ENCODE measurements around the gene KRTAP19-6.
"Not testable (repeated sequence)": the region's sequence is repeated elsewhere in the genome, so short reads cannot be mapped to it uniquely, and the experiment has no call there.

Gene KRTAP19-6, protein sequence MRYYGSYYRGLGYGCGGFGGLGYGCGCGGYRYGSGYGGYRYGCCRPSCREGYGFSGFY

DNA sequence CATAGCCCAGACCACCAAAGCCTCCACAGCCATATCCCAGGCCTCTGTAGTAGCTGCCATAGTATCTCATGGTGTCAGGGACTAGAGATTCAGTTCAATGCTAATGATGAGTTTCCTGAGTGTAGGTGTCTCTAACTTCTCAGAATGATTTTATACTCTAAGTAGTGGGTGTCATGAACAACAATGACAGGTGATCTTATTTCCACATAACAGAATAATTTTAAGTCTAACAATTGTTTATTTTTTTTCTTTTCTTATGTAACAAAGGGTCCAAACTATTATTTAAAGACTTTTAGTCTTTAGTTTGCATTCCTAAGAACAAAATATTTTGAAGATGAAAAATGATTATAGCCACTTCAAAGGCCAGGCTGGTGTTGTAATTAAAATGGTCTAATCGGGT is at the start of gene KRTAP19-6:
KRTAP19-6 (minus strand) TSS at position 101 of the 400 bp plus-strand sequence; CDS start at position 70, 31 bp downstream.
- DNase-seq = no peak

DNA sequence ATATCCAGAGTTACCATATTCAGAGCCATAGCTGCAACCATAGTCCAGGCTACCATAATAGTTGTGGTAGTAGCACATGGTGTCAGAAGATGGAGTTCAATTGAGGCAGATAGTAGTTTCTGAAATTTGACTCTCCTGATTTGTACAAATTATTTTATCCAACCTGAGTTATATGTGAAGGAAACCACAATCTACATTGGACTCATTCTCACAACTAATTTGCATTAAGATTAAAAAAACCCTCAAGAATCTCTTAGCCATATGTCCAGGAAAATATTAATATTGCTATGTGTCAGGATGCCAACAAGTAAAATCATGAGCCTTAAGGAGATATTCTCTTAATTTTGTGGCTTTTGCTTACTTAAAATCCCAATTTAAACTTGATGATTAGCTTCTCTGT is 48.6 kb upstream of the KRTAP19-6 start, which contains the start of gene KRTAP22-2:
KRTAP22-2 (minus strand) TSS at position 101 of the 400 bp plus-strand sequence.
- no peak for DNase-seq

DNA sequence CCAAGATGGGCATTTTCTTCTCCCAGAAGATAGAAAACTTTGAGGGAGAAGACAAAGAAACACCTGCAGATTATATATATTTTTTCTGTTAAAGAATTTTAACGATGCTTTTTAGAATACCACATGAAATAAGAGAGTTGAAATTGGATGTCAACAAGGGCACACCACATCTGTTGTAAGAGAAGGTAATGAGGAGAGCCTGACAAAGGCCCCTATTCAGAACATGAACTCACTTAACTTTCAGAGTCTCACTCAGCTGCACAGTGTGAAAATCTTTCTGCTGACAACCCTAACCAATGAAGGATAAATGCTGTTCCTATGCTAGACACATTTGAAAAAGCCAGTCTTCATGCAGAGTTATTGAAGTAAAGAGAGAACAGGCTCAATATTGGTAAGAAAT is 41.2 kb upstream of the KRTAP19-6 start:
- no peak for DNase-seq

DNA sequence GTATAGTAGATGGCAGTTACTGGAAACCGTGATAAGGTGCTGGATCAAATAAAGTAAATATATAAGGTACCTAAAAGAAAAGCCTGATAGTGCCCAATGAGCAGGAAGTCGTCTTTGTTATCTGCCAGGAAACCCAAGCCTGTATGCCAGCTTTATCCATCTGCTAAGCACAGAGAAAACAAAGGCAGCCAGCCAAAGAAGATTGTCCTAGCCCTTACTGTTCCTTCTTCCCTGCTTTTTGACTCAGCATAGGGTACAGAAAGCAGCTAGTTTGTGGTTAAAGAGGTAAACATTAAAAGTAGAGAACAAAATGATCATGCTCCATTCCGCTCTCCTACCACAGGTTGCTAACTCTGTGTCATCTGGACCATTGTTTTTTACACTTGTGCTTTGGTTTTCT is 38.5 kb upstream of the KRTAP19-6 start:
- DNase-seq = no peak

DNA sequence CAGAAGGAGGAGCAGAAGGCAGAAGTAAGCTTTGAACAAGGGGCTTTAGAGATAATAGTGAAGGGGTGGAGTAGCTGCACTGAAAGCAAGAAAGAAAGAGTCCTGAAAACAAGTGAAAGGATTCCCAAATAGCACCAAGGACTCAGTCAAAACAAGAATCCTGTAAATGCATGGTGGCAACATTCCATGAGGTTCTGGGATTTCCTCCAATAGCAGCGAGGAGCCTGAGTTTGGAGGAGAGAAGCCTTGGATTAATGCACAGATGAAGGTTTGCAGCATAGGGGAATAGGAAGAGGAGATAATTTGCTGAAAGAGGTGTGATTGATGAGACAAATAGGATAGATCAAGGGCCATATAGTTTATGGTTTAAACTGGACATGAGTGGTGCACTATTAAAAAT is 37.7 kb upstream of the KRTAP19-6 start:
- no peak for DNase-seq

DNA sequence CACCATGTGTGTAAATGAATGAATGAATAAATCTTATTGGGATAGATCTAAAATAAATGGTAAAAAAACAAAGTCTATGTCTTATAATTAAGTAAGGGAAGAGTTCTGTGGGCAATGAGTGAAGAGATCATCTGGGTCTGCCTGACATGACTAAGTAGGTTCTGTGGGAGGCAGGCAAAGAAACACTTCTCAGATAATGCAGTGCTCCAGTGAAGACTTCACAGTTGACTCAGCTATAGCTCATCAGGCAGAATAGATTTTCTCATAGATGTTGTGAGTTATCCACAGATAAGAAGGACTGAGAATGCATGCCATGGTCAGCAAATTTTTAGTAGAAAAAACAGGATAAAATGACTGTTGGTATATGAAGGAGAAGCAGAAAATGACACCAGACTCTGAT is 36.1 kb upstream of the KRTAP19-6 start:
- no peak for DNase-seq

DNA sequence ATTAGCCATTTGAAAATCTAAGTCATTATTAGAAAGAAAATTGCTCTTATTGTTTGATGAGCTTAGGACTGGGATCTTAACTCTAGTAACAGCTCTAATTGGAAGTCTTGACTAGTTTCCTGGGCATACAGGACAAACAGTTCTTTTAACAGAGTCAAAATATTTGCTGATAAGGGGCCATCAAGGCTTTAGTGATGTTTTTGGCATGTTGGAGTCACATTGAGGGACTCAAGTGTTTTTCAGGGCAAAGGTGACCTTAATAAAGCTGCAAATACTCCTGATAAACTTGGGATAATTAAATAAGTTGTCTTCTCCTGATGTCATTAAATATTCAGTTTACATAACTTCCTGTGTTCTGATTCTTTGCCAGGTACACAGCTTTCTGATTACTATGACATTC is 26.0 kb upstream of the KRTAP19-6 start:
- no peak for DNase-seq

DNA sequence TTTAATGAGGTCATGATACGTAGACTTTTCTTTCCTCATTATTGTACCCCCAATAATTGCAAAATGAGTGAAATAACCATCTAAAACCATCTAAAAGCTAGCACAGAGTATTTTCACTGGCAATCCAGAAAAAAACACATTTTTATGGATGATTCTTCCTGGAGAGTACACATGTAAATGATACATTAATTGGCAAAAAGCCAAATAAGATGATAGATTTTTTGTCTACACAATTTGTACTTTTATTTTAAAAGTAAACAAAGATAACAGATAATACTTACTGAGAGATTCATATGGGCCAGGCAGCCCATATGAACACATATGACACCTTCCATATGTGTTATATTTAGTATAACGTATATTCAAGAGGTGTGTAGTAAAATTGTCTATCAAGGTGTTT is 22.0 kb upstream of the KRTAP19-6 start:
- no peak for DNase-seq

DNA sequence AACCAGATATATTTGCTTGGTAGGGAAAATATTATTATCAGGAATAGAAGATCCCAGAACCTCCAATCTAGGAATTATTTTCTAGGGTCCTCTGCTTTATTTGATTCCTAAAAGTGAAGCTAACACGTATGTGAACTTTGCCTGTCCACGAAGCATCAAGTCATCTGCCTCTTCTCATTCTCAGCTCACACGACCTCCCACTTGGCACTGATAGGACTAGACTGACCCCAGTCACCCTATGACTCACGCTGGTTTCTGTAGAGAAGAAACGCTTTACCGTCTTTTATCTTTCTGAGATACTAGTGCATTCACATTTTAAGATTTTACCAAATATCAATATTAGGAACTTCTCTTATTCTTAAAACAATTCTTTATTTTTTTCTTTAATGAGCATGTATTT is 21.4 kb upstream of the KRTAP19-6 start:
- DNase-seq = no peak

DNA sequence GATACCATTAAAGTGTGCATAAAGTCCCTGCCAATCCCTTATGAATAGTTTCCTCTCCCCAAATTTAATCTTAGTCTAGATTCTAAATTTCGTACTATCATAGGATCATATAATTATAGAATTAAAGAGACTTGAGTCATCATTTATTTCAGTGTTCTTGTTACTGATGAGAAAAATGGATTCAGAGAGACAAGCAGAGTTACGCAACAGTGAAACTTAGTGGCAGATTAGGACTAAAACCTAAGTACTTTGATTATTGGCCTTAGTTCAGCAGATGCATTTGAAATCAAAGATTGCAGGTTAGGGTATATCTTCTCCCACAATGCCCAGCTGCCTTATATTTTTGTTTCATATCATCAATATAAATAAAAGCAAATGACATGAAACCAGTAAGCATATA is 20.3 kb upstream of the KRTAP19-6 start:
- no peak for DNase-seq

DNA sequence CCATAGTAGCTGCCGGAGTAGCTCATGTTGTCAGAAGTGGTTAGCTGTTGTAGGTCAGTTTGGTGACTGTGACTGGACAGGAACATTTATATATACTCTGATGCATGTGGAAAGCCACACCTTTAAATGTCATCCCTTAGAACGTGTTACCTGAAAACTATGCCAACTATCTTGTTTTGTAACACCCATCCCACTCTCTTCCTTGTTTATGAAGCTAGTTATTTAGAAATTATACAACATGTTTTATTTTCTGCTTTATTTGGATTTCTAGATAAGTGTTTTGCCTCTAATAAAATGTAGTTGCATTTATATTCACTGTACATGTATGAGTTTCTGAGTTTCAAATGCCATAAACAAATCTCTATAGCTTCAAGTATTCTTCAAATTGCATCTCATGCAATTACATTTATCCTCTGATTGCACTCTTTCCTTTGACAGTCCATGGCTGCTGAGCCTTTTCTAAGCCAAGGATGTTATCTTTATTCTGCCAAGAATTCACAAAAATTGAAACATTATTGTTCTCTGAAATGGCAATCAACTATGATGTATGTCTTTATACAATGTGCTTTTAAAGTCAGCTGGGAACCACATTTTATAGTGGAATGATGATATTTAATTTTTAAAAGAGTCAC is 19.7 kb upstream of the KRTAP19-6 start, which contains the start of gene KRTAP19-7:
KRTAP19-7 (minus strand) TSS at position 51 of the 632 bp plus-strand sequence; CDS start at position 26, 25 bp downstream.
- DNase-seq = no peak

DNA sequence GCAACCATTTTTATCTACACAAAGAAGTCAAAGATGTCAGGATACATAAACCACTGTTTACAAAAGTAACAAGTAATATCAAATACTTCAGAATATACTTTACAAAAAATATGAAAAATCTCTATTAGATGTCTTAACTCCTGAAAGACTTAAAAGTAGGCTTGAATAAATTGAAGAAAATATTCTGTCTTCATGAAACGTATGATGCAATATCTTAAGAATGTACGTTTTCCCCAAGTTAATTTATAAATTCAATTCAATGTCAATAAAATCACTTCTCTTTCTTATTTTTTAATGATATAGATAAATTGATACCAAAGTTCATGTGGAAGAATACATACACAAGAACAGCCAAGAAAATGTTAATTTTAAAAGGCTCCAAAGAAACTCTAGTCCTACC is 13.4 kb upstream of the KRTAP19-6 start:
- DNase-seq = no peak

DNA sequence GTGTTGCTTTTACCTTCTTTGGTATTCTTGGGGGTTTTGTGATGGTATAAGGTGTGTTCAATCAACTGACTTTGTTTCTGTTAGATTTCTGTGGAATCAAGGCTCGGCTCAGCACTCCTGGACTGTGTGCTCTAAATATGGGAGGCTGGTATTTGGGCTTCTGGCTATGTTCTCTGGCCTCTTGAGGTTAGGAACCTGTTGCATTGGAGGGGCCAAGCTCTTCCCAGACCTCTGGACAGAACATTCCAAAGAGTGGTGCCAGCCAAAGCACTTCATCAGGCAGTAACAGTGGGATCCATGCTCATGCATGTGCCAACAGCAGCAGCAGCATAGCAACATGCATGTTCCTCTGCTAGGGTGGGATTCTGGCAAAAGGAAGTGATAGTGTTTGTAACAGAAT is 11.1 kb upstream of the KRTAP19-6 start:
- no peak for DNase-seq

DNA sequence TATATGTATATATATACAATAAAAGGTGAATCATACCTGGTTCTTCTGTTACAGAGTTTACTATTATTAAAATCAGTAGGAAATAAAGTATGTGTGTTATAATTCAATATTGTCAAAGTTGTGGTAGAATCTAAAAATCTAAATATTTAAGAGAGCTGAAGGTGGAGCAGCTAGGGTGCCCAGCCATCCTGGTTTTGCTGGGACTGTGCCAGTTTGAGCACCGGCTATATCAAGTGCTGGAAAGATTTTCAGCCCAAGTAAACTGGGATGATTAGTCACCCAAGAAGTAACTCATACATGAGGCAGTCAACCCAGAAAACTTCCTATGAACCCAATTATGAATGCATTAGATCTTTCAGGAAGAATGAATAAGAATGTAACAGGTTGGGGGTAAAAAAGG is 22.8 kb downstream of the KRTAP19-6 start:
- DNase-seq = no peak

DNA sequence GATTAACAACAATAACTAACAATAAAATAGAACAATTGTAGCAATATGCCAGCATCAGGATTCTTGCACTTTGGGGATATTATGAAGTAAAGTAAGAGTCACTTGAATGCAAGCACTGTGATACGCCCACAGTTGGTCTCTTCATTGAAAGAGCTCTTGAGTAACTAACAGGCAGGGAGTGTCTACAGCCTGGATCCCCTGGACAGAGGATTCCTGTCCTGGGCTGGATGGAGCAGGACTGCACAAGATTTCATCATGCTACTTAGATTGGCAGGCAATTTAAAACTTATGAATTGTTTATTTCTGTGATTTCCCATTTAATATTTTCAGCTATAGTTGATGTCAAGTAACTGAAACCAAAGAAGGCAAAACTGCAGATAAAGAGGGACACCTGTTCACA is 26.0 kb downstream of the KRTAP19-6 start:
- DNase-seq = no peak

DNA sequence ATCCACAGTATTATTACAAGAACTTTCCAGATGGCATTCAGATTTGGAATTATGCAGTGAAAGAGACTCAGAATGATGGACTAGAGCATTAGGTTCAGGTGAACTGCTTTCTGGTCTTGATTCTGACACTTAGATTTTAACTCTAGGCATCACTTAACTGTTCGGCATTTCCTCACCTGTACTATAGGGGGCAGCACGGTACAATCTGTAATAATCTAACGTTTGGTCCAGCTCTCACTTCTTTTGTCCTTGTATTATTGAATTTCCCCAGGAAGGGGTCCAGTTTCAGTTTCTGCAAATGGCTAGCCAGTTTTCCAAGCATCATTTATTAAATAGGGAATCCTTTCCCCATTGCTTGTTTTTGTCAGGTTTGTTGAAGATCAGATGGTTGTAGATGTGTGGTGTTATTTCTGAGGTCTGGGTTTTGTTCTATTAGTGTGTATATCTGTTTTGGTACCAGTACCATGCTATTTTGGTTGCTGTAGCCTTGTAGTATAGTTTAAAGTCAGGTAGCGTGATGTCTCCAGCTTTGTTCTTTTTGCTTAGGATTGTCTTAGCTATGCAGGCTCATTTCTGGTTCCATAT is 36.0 kb downstream of the KRTAP19-6 start:
- DNase-seq = not testable (repeated sequence)

DNA sequence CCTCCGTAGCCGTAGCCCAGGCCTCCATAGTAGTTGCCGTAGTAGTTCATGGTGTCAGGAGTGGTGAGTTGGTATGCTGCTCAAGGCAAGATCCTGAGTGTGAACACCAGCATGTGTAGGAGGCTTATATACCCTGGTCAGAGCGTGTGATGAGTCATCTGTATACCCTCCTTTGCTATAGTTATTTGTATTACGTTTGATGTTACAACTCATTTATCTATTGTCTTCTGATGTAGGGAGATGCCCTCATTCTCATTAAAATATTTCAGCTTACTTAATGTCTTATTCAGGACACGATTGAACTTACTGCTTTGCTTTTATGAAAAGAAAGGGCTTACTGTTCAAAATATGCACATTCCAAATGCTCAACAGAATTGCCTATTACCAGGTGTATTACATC is 39.6 kb downstream of the KRTAP19-6 start, which contains the start of gene KRTAP19-5:
KRTAP19-5 (minus strand) TSS at position 101 of the 400 bp plus-strand sequence; CDS start at position 50, 51 bp downstream.
- DNase-seq = no peak

DNA sequence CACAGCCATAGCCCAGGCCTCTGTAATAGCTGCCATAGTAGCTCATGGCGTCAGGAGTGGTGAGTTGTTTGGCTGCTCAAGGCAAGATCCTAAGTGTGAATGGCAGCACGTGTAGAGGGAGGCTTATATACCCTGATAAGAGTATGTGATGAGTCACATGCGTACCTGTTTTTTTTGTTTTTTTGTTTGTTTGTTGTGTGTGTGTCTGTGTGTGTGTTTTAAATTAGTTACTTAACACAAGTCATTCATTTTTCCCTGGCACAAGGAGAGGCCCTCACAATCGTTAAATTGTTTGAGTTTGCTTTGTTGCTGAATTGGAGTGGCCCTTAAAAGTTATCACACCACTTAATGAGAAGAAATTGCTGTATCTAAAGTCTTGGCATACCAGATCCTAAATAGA is 44.6 kb downstream of the KRTAP19-6 start, which contains the start of gene KRTAP19-4:
KRTAP19-4 (minus strand) TSS at position 101 of the 400 bp plus-strand sequence; CDS start at position 46, 55 bp downstream.
- DNase-seq = no peak

DNA sequence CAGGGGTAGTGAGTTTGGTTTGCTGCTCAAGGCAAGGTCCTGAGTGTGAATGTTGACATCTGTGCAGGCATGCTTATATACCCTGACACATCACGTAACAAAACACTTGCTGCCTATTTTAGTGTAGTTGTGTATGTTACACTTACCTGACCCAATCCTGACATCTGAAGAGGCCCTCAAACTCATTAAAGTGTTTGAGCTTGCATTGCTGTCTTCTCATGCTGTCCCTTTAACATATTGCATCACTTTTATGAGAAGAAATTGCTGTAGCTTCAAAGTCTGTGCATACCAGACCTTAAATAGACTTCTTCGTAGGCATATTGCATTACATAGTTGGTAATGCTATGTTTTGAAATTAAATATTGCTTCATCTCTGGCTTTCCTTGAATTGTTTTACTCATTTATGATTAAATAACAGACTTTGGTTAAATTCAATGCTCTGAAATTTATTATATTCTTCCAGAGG is 49.7 kb downstream of the KRTAP19-6 start, which contains the start of gene KRTAP19-3:
KRTAP19-3 (minus strand) TSS at position 51 of the 466 bp plus-strand sequence. CDS start 56 bp downstream, outside the sequence.
- no peak for DNase-seq
